Stimulated activated CD4-positive, alpha-beta T cell treated with anti-CD3 and anti-CD28 coated beads, Interleukin-15, amount 100 ng/mL, for 48 hours (primary cell): ENCODE data around the gene CBFA2T2.

ENCODE experiments used
- DNase-seq, 2 donors: peaks; one replicate each; pipeline ENCODE4 v3.0.0-alpha.2; 2020; ENCODE audit warnings: low read depth in 2 of 2

The CBFA2T2 gene

GRCh38 chr20:33575282-33575681, 85.4 kb downstream of the CBFA2T2 start:
- DNase-seq = no peak

- DNase-seq = no peak
Measured at GRCh38 chr20:33576432-33577125, 86.7 kb downstream of the CBFA2T2 start.

GRCh38 chr20:33578510-33578909, 88.6 kb downstream of the CBFA2T2 start:
- no peak for DNase-seq

GRCh38 chr20:33583143-33583542, 93.2 kb downstream of the CBFA2T2 start:
- no peak for DNase-seq

- DNase-seq = no peak
Measured at GRCh38 chr20:33584976-33585375, 95.1 kb downstream of the CBFA2T2 start.

GRCh38 chr20:33585413-33585812, 95.5 kb downstream of the CBFA2T2 start:
- no peak for DNase-seq

GRCh38 chr20:33589059-33589458, 99.2 kb downstream of the CBFA2T2 start:
- DNase-seq = no peak

- peak; percentile 60 to 64 for DNase-seq
Measured at GRCh38 chr20:33591901-33592300, 102.0 kb downstream of the CBFA2T2 start.

GRCh38 chr20:33594743-33595142, 104.8 kb downstream of the CBFA2T2 start:
- DNase-seq = no peak

- DNase-seq = no peak
Measured at GRCh38 chr20:33600414-33600813, 110.5 kb downstream of the CBFA2T2 start.

- DNase-seq = no peak
Measured at GRCh38 chr20:33600981-33601380, 111.1 kb downstream of the CBFA2T2 start.

- DNase-seq = no peak
Measured at GRCh38 chr20:33601861-33602260, 112.0 kb downstream of the CBFA2T2 start.

GRCh38 chr20:33602826-33603590, 113.1 kb downstream of the CBFA2T2 start:
- DNase-seq = no peak

GRCh38 chr20:33604084-33604990, 114.4 kb downstream of the CBFA2T2 start:
- no peak for DNase-seq

- no peak for DNase-seq
Measured at GRCh38 chr20:33604991-33605370, 115.1 kb downstream of the CBFA2T2 start.

- no peak for DNase-seq
Measured at GRCh38 chr20:33606118-33606771, 116.3 kb downstream of the CBFA2T2 start.

GRCh38 chr20:33609504-33609903, 119.6 kb downstream of the CBFA2T2 start:
- no peak for DNase-seq

GRCh38 chr20:33611106-33611505, 121.2 kb downstream of the CBFA2T2 start:
- DNase-seq = no peak

- no peak for DNase-seq
Measured at GRCh38 chr20:33612001-33612400, 122.1 kb downstream of the CBFA2T2 start.

GRCh38 chr20:33621717-33622400, 132.0 kb downstream of the CBFA2T2 start:
- DNase-seq = no peak

- DNase-seq = no peak
Measured at GRCh38 chr20:33622705-33623365, 132.9 kb downstream of the CBFA2T2 start.
